ENCODE measurements around the gene SLC22A13. TPM values are rescaled to one million over a fixed set of nuclear protein-coding genes. Genes with fewer than 3 reads are reported as not detected.

The SLC22A13 gene, protein sequence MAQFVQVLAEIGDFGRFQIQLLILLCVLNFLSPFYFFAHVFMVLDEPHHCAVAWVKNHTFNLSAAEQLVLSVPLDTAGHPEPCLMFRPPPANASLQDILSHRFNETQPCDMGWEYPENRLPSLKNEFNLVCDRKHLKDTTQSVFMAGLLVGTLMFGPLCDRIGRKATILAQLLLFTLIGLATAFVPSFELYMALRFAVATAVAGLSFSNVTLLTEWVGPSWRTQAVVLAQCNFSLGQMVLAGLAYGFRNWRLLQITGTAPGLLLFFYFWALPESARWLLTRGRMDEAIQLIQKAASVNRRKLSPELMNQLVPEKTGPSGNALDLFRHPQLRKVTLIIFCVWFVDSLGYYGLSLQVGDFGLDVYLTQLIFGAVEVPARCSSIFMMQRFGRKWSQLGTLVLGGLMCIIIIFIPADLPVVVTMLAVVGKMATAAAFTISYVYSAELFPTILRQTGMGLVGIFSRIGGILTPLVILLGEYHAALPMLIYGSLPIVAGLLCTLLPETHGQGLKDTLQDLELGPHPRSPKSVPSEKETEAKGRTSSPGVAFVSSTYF
- under 0.01 and 0.29 TPM in 2 replicates for total RNA-seq

GRCh38 chr3:38265604-38266307 lies at the start of gene SLC22A13:
TSS of gene SLC22A13 (plus strand) at chr3:38265812. CDS start at chr3:38265861, 49 bp downstream.

DNA sequence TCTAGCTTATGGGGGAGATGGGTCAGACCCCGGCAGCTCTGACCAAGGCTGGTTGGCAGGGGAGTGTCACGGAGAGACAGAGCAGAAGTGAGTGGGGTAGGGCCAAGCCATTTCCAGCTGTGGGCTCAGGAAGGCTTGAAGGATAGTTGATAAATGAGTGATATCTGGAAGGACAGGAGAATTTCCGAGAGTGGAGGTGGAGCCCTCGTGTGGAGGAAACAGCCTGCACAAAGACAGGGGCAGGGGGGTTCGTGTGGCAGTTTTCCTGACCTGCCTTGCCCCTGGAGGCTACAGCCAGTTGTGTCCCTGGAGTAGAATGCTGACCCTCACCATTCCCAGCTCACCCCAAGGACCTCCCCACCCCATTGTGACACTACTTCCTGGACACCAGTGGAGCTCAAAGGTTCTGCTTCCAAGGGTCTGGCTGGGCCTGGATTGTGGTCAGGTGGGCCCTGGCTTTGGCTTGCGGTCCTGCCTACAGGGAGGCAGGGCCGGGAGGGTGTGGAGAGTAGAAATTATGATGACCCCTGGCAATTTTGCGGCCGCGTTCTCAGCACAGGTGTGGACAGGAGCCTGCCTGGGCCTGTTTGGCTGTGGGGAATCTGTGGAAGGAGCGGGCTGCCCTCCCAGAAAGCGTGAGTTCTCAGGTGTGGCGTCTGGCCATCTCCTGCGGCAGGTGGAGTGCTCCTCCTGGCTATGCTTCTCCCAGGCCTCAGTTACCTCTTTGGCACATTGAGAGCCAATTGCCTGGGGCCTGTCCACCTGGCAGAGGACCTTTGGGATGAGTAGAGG lies 16.5 kb downstream of the SLC22A13 start, which contains the start of gene SLC22A14:
Gene SLC22A14, plus strand, starts transcription at position 400 of the 792 bp plus-strand sequence. CDS start 23,733 bp downstream, outside the sequence.

Small RNA genes lying within 50 kb of the gene (small RNA-seq; reads per million reads assigned to genes)
- not detected for gene RNU6-235P

Other genes with a start within 250 kb of the SLC22A13 start
- 11.7 and 14.7 TPM in 2 replicates for gene PLCD1, start 236.2 kb upstream of the SLC22A13 start, total RNA-seq
- under 0.01 TPM in 1 of 2 replicates, not detected in the other for gene DLEC1, start 226.6 kb upstream of the SLC22A13 start, total RNA-seq
- 17.1 and 19.6 TPM in 2 replicates for gene ACAA1, start 128.7 kb upstream of the SLC22A13 start, total RNA-seq
- 10.1 and 13.9 TPM in 2 replicates for gene MYD88, start 127.2 kb upstream of the SLC22A13 start, total RNA-seq
- 34.3 and 39.1 TPM in 2 replicates for gene OXSR1, start 100.3 kb upstream of the SLC22A13 start, total RNA-seq
- 0.10 TPM in 1 of 2 replicates, not detected in the other for gene SLC22A14, start 16.5 kb downstream of the SLC22A13 start, total RNA-seq
- 3.5 and 3.9 TPM in 2 replicates for gene XYLB, start 81.0 kb downstream of the SLC22A13 start, total RNA-seq
- 3.6 and 4.0 TPM in 2 replicates for gene ACVR2B, start 188.1 kb downstream of the SLC22A13 start, total RNA-seq
- 9.8 and 13.6 TPM in 2 replicates for gene EXOG, start 230.5 kb downstream of the SLC22A13 start, total RNA-seq

All from vein endothelial cell (primary cell).